GM12878 (cell line): ENCODE results near the gene RAMP1. TPM values are rescaled to one million over a fixed set of nuclear protein-coding genes. Genes with fewer than 3 reads are reported as not detected.

Source experiments
- ATAC-seq: fragments of 200-7000 bp; cut with Tn5 transposase; 3 replicates; pipeline ENCODE4 v1.9.1; 2020; ENCODE audit warnings: mild to moderate bottlenecking, moderate library complexity
- BruUV-seq: library from RNA; stranded (reverse); fragments of 400-500 nt; replicated peaks from 2 replicates; lab custom pipeline; 2021; lab: Mats Ljungman, UMichigan
- CTCF ChIA-PET: fragments of 300-600 bp; sonication (Branson Sonifier 250); formaldehyde crosslinking; extraction: SDS; loops from one replicate; lab custom pipeline; 2021; ENCODE audit warnings: inconsistent platforms; lab: Yijun Ruan, JAX
- POLR2A ChIA-PET: fragments of 350-600 bp; formaldehyde crosslinking; extraction: SDS; loops from one replicate; lab custom pipeline; 2021; ENCODE audit warnings: inconsistent platforms; lab: Charles Lee
- RAD21 ChIA-PET: fragments of 300-600 bp; sonication (Branson Sonifier 250); formaldehyde crosslinking; loops from one replicate; lab custom pipeline; 2023; ENCODE audit warnings: antibody characterized with exemption; ENCODE audit not compliant: unreplicated experiment; lab: Charles Lee
- SMC1A ChIA-PET: fragments of 300-600 bp; sonication (Branson Sonifier 250); formaldehyde crosslinking; loops from one replicate; lab custom pipeline; 2023; ENCODE audit not compliant: unreplicated experiment, uncharacterized antibody; lab: Charles Lee
- DNase-seq: peaks from one replicate; pipeline ENCODE4 v3.0.0-alpha.2; 2011; ENCODE audit warnings: low read depth, low spot score
- FAIRE-seq: peaks from 3 replicates; lab custom pipeline; 2011; peaks lifted over from hg19 to GRCh38; lab: Jason Lieb, UNC
- H2AFZ ChIP-seq: 2 replicates; pipeline ENCODE4 v1.6.0; 2011; ENCODE audit warnings: low read depth, low read length, control low read depth; ENCODE audit not compliant: control insufficient read depth
- H3K27ac ChIP-seq: 2 replicates; pipeline ENCODE4 v1.5.1; 2011; ENCODE audit warnings: control low read depth; ENCODE audit not compliant: control insufficient read depth, insufficient read depth
- H3K27me3 ChIP-seq, 2 experiments: replicated peaks in 1 of 2; 2 replicates each; pipeline versions ENCODE4 v1.6.0 to v1.6.1; 2011; ENCODE audit warnings: low read length in 1 of 2; ENCODE audit not compliant: control insufficient read depth in 2 of 2, insufficient read depth in 2 of 2
- H3K36me3 ChIP-seq, 2 experiments: 2 replicates each; pipeline ENCODE4 v1.5.1; 2011; ENCODE audit warnings: low read length in 1 of 2; ENCODE audit not compliant: control insufficient read depth in 2 of 2, insufficient read depth in 2 of 2
- H3K4me1 ChIP-seq: 2 replicates; pipeline ENCODE4 v1.6.1; 2011; ENCODE audit warnings: mild to moderate bottlenecking, low read length, moderate library complexity, mixed read lengths; ENCODE audit not compliant: control insufficient read depth, insufficient read depth
- H3K4me2 ChIP-seq: 2 replicates; pipeline ENCODE4 v1.6.0; 2011; ENCODE audit warnings: control low read depth; ENCODE audit not compliant: control insufficient read depth, insufficient read depth
- H3K4me3 ChIP-seq: fragments of 200-600 bp; sonication (generic); 2 replicates; pipeline ENCODE4 v1.5.1; 2016
- H3K79me2 ChIP-seq: 2 replicates; pipeline ENCODE4 v1.6.0; 2011; ENCODE audit warnings: low read length; ENCODE audit not compliant: control insufficient read depth, insufficient read depth
- H3K9ac ChIP-seq: 2 replicates; pipeline ENCODE4 v1.8.0; 2011; ENCODE audit warnings: low read length, control low read depth, mixed read lengths; ENCODE audit not compliant: control insufficient read depth, insufficient read depth
- H3K9me3 ChIP-seq: replicated peaks from 3 replicates; pipeline ENCODE4 v1.5.1; 2011; ENCODE audit warnings: mild to moderate bottlenecking, low read length; ENCODE audit not compliant: control insufficient read depth, insufficient read depth
- H4K20me1 ChIP-seq: 2 replicates; pipeline ENCODE4 v1.6.0; 2011; ENCODE audit not compliant: control insufficient read depth, insufficient read depth
- ASH2L ChIP-seq: fragments of 300-600, 200-600 bp; sonication (generic); IDR thresholded peaks from 2 replicates; pipeline ENCODE4 v1.6.1; 2017; ENCODE audit warnings: low read depth, mild to moderate bottlenecking, borderline replicate concordance
- BCL11A ChIP-seq: IDR thresholded peaks from 2 replicates; pipeline ENCODE4 v1.6.1; 2011; ENCODE audit warnings: low read depth, low read length
- BHLHE40 ChIP-seq, 2 experiments: fragments of 450-650 bp in 1 of 2; IDR thresholded peaks; 2 replicates each; pipeline ENCODE4 v1.6.1; 2011 to 2017; ENCODE audit warnings: low read depth in 2 of 2, borderline replicate concordance in 1 of 2, improper control_type of control experiment in 1 of 2, low read length in 1 of 2, mild to moderate bottlenecking in 1 of 2
- ELK1 ChIP-seq: IDR thresholded peaks from 2 replicates; pipeline ENCODE4 v1.6.1; 2012; ENCODE audit warnings: low read depth, low read length, improper control_type of control experiment
- EP300 ChIP-seq, 2 experiments: fragments of 150-350 bp in 1 of 2; IDR thresholded peaks; 2 replicates each; pipeline ENCODE4 v1.6.1; 2011 to 2012; ENCODE audit warnings: low read depth in 2 of 2, low read length in 2 of 2, borderline replicate concordance in 1 of 2, improper control_type of control experiment in 1 of 2, inconsistent platforms in 1 of 2; ENCODE audit not compliant: control insufficient read depth in 1 of 2
- ESRRA ChIP-seq: IDR thresholded peaks from 2 replicates; pipeline ENCODE4 v1.6.1; 2012; ENCODE audit warnings: mild to moderate bottlenecking, low read length, improper control_type of control experiment
- NFYB ChIP-seq: IDR thresholded peaks from 2 replicates; pipeline ENCODE4 v1.6.1; 2011; ENCODE audit warnings: low read depth, mild to moderate bottlenecking, low read length, improper control_type of control experiment, moderate library complexity; ENCODE audit not compliant: insufficient read depth
- SMARCA5 ChIP-seq: fragments of 450-650 bp; IDR thresholded peaks from 2 replicates; pipeline ENCODE4 v1.6.1; 2017; ENCODE audit warnings: mild to moderate bottlenecking
- SPI1 ChIP-seq: IDR thresholded peaks from 2 replicates; pipeline ENCODE4 v1.6.1; 2011; ENCODE audit warnings: low read depth, mild to moderate bottlenecking, low read length, moderate library complexity, borderline replicate concordance; ENCODE audit not compliant: insufficient read depth
- TARDBP ChIP-seq: IDR thresholded peaks from 2 replicates; pipeline ENCODE4 v1.6.1; 2016; ENCODE audit warnings: borderline replicate concordance
- TBL1XR1 ChIP-seq: IDR thresholded peaks from 2 replicates; pipeline ENCODE4 v1.6.1; 2012; ENCODE audit warnings: low read depth, low read length, improper control_type of control experiment
- USF1 ChIP-seq: IDR thresholded peaks from 2 replicates; pipeline ENCODE4 v1.6.1; 2011; ENCODE audit warnings: borderline replicate concordance, low read depth, mild to moderate bottlenecking, moderate library complexity, mixed read lengths, low read length; ENCODE audit not compliant: insufficient read depth; ENCODE audit errors: extremely low read length
- ZNF592 ChIP-seq: fragments of 450-650 bp; IDR thresholded peaks from 2 replicates; pipeline ENCODE4 v1.6.1; 2017; ENCODE audit warnings: mild to moderate bottlenecking, moderate library complexity
- ZZZ3 ChIP-seq: IDR thresholded peaks from 2 replicates; pipeline ENCODE4 v1.6.1; 2011; ENCODE audit warnings: low read depth; ENCODE audit not compliant: control insufficient read depth, insufficient read length
- WGBS: methylation state at CpG from one replicate; pipeline ENCODE4 v1.1.6; 2016; ENCODE audit warnings: low lambda C conversion rate; ENCODE audit not compliant: insufficient replicate concordance, insufficient coverage; ENCODE audit errors: missing lambda C conversion rate; 5-methylcytosine and 5-hydroxymethylcytosine counted together
- in situ Hi-C: fragments of 300-500 bp; cut with MboI; formaldehyde crosslinking; loops from 9 replicates; pipeline ENCODE4 v1.14.3; 2018; ENCODE audit warnings: mixed read lengths
- intact Hi-C: fragments of 100-400 bp; cut with micrococcal nuclease; formaldehyde crosslinking; loops from one replicate; pipeline ENCODE4 v1.14.2; 2022; ENCODE audit not compliant: unreplicated experiment
- polyA plus RNA-seq, 11 experiments: library from polyadenylated mRNA; depleted of rRNA in 4 of 11; unstranded in 6 of 11; stranded (reverse) in 5 of 11; fragments of >200 nt; fragmentation: Nextera tagmentation in 4 of 11; fragmentation: Illumina TruSeq in 1 of 11; extraction: Ambion mirVana in 4 of 11; extraction: Trizol in 1 of 11; gene quantifications; 1 replicate in 1 of 11; 2 replicates in 10 of 11; pipeline versions ENCODE4 v1.2.1 to v1.2.3, GENCODE V29; 2011 to 2016; ENCODE audit warnings: inconsistent platforms in 2 of 11, missing spikeins in 2 of 11, low read depth in 1 of 11
- total RNA-seq, 4 experiments: library from RNA; depleted of rRNA in 3 of 4; stranded (reverse); fragments of >200 nt in 3 of 4; fragmentation: Illumina TruSeq in 1 of 4; extraction: Trizol in 1 of 4; gene quantifications; 2 replicates each; pipeline versions ENCODE4 v1.2.1 to v1.2.3, GENCODE V29; 2013 to 2021

The RAMP1 gene
- total and polyA plus RNA-seq, 10 of the 15 experiments (the other 5 are each of a cell fraction or from before 2014, with no cell fraction given), result 0.11 to 0.19 (median 0.12) TPM; not detected in 7

GRCh38 chr2:237872178-237872887, 12.9 kb downstream of the RAMP1 start:
- Histone ChIP-seq H3K9ac (no peak overlapping the region), H3K4me2 (no peak overlapping the region), H3K9me3 (no peaks in the 10 kb centered on the region), H3K27ac (no peak overlapping the region), H3K79me2 (no peaks in the 10 kb centered on the region), H3K4me3 (no peak overlapping the region), H4K20me1 (no peaks in the 10 kb centered on the region), H3K27me3 (no peaks in the 10 kb centered on the region; a peak in 1 of 4 replicates), H3K36me3 (no peaks in the 10 kb centered on the region), H2AFZ (no peak overlapping the region), H3K4me1 (peaks cover 5% of the 10 kb centered on the region)
- CTCF ChIA-PET, result no interaction called here
- FAIRE-seq (no peak), ATAC-seq (no peak), DNase-seq (no peak)
- POLR2A ChIA-PET, result no interaction called here
- SMC1A ChIA-PET, result no interaction called here
- WGBS, result 58% methylated on average over 19 of the region's 19 CpGs
- no TSS peak for BruUV-seq
- in situ Hi-C loops, result no loop called here
- intact Hi-C loops, result no loop called here
- RAD21 ChIA-PET, result interaction anchor here (1.3 kb wide), 1 partner anchor 21 kb away, joined by 3 read pairs; no protein-coding TSS in a partner anchor
- no peak for TF ChIP-seq SMARCA5
- no peak for TF ChIP-seq USF1
- TF ChIP-seq SPI1, result no peak
- no peak for TF ChIP-seq ZZZ3
- TF ChIP-seq ELK1, result no peak
- no peak for TF ChIP-seq ZNF592
- no peak for TF ChIP-seq NFYB
- no peak for TF ChIP-seq ESRRA
- TF ChIP-seq TBL1XR1, result no peak
- TF ChIP-seq ASH2L, result no peak
- TF ChIP-seq BHLHE40 (IDR thresholded peaks at IDR 0.05; ENCODE audit: borderline replicate concordance in 1 of 2, low read depth in 2 of 2, low read length in 1 of 2), result no peak
- no peak for TF ChIP-seq EP300 (IDR thresholded peaks at IDR 0.05; ENCODE audit: borderline replicate concordance in 1 of 2, control insufficient read depth in 1 of 2, low read depth in 2 of 2, low read length in 2 of 2)
- TF ChIP-seq BCL11A, result no peak
- TF ChIP-seq TARDBP, result no peak
